BLaER1 treated with 17β-estradiol and CSF1 and Interleukin-3, amounts not matched to agents 10 nM and 100 nM (cell line): ENCODE measurements around the gene DLG5.

Experiments
- H3K27ac ChIP-seq, 11 experiments: shearing (Covaris generic); formaldehyde crosslinking; 2 replicates each; pipeline ENCODE4 v1.8.1; 2022
- H3K27me3 ChIP-seq, 11 experiments: shearing (Covaris generic); formaldehyde crosslinking; 2 replicates each; pipeline ENCODE4 v1.8.1; 2022
- H3K36me3 ChIP-seq, 11 experiments: shearing (Covaris generic); formaldehyde crosslinking; 2 replicates each; pipeline ENCODE4 v1.8.1; 2022
- H3K4me1 ChIP-seq, 10 experiments: shearing (Covaris generic); formaldehyde crosslinking; 2 replicates each; pipeline ENCODE4 v1.8.1; 2022
- H3K4me2 ChIP-seq, 11 experiments: shearing (Covaris generic); formaldehyde crosslinking; 2 replicates each; pipeline ENCODE4 v1.8.1; 2022
- H3K4me3 ChIP-seq, 10 experiments: shearing (Covaris generic); formaldehyde crosslinking; 2 replicates each; pipeline ENCODE4 v1.8.1; 2022
- H3K9ac ChIP-seq, 11 experiments: shearing (Covaris generic); formaldehyde crosslinking; 2 replicates each; pipeline ENCODE4 v1.8.1; 2022
- H3K9me3 ChIP-seq, 11 experiments: shearing (Covaris generic); formaldehyde crosslinking; replicated peaks in 1 of 11; 2 replicates each; pipeline ENCODE4 v1.8.1; 2022
- H4K20me1 ChIP-seq, 11 experiments: shearing (Covaris generic); formaldehyde crosslinking; 2 replicates each; pipeline ENCODE4 v1.8.1; 2022
- Cebpa-rat ChIP-seq, 11 experiments: shearing (Covaris generic); IDR thresholded peaks; 2 replicates each; pipeline ENCODE4 v1.8.1; 2022

Gene DLG5

GRCh38 chr10:77798940-77799339, 127.6 kb downstream of the DLG5 start:
- Histone ChIP-seq H3K4me3 (no peak overlapping the region), H3K27ac (no peak overlapping the region), H3K4me1 (peaks cover 9 to 24% (median 18%) of the 10 kb centered on the region in 10 experiments), H3K9me3 (no peaks in the 10 kb centered on the region), H3K36me3 (peaks cover 12 to 69% (median 52%) of the 10 kb centered on the region in 11 experiments; a peak in 20 of 22 replicates), H4K20me1 (peaks cover 0 to 3% (median 0%) of the 10 kb centered on the region in 11 experiments; a peak in 3 of 22 replicates), H3K27me3 (no peaks in the 10 kb centered on the region), H3K9ac (no peak overlapping the region), H3K4me2 (no peak overlapping the region)
- TF ChIP-seq Cebpa-rat (IDR thresholded peaks at IDR 0.05), result no peak

GRCh38 chr10:77796311-77796915, 130.1 kb downstream of the DLG5 start:
- H3K27ac ChIP-seq, result no peak overlapping the region
- no peaks in the 10 kb centered on the region for H3K9me3 ChIP-seq
- H3K4me1 ChIP-seq, result peaks cover under 1 to 12% (median 10%) of the 10 kb centered on the region in 10 experiments; a peak in 19 of 20 replicates
- H3K9ac ChIP-seq, result no peak overlapping the region
- peaks cover 20 to 87% (median 72%) of the 10 kb centered on the region in 11 experiments; a peak in 20 of 22 replicates for H3K36me3 ChIP-seq
- H3K4me3 ChIP-seq, result no peak overlapping the region
- no peaks in the 10 kb centered on the region for H3K27me3 ChIP-seq
- peaks cover 0 to 10% (median 0%) of the 10 kb centered on the region in 11 experiments; a peak in 2 of 22 replicates for H4K20me1 ChIP-seq
- TF ChIP-seq Cebpa-rat (IDR thresholded peaks at IDR 0.05), result no peak
- H3K4me2 ChIP-seq, result no peak overlapping the region

GRCh38 chr10:77795426-77796055, 131.0 kb downstream of the DLG5 start:
- H3K27ac ChIP-seq, result no peak overlapping the region
- no peak overlapping the region for H3K4me2 ChIP-seq
- no peaks in the 10 kb centered on the region for H3K27me3 ChIP-seq
- TF ChIP-seq Cebpa-rat (IDR thresholded peaks at IDR 0.05), result no peak
- H3K9ac ChIP-seq, result no peak overlapping the region
- peaks cover 0 to 4% (median 1%) of the 10 kb centered on the region in 10 experiments; a peak in 13 of 20 replicates for H3K4me1 ChIP-seq
- peaks cover 0 to 11% (median 0%) of the 10 kb centered on the region in 11 experiments; a peak in 1 of 22 replicates for H4K20me1 ChIP-seq
- peaks cover 20 to 87% (median 72%) of the 10 kb centered on the region in 11 experiments; a peak in 20 of 22 replicates for H3K36me3 ChIP-seq
- H3K9me3 ChIP-seq, result no peaks in the 10 kb centered on the region
- H3K4me3 ChIP-seq, result no peak overlapping the region

GRCh38 chr10:77794256-77795142, 132.1 kb downstream of the DLG5 start:
- no peak for TF ChIP-seq Cebpa-rat (IDR thresholded peaks at IDR 0.05)
- Histone ChIP-seq H3K27ac (no peak overlapping the region), H3K36me3 (peaks cover 18 to 82% (median 68%) of the 10 kb centered on the region in 11 experiments; a peak in 19 of 22 replicates), H3K4me3 (no peak overlapping the region), H3K27me3 (no peaks in the 10 kb centered on the region), H3K9ac (no peak overlapping the region), H3K4me1 (no peaks in the 10 kb centered on the region), H3K9me3 (no peaks in the 10 kb centered on the region), H3K4me2 (no peak overlapping the region), H4K20me1 (peaks cover 0 to 11% (median 0%) of the 10 kb centered on the region in 11 experiments; a peak in 2 of 22 replicates)

GRCh38 chr10:77793831-77794230, 132.7 kb downstream of the DLG5 start:
- Histone ChIP-seq H3K4me3 (no peak overlapping the region), H3K4me2 (no peak overlapping the region), H3K27me3 (no peaks in the 10 kb centered on the region), H3K9me3 (no peaks in the 10 kb centered on the region), H3K4me1 (no peaks in the 10 kb centered on the region), H3K9ac (no peak overlapping the region), H4K20me1 (peaks cover 0 to 11% (median 0%) of the 10 kb centered on the region in 11 experiments; a peak in 2 of 22 replicates), H3K36me3 (peaks cover 13 to 76% (median 63%) of the 10 kb centered on the region in 11 experiments; a peak in 19 of 22 replicates), H3K27ac (no peak overlapping the region)
- TF ChIP-seq Cebpa-rat (IDR thresholded peaks at IDR 0.05), result no peak

- Histone ChIP-seq H3K4me2 (no peak overlapping the region), H4K20me1 (peaks cover 0 to 11% (median 0%) of the 10 kb centered on the region in 11 experiments; a peak in 2 of 22 replicates), H3K27me3 (no peaks in the 10 kb centered on the region), H3K4me1 (no peaks in the 10 kb centered on the region), H3K4me3 (no peak overlapping the region), H3K9me3 (no peaks in the 10 kb centered on the region), H3K36me3 (peaks cover 12 to 74% (median 55%) of the 10 kb centered on the region in 11 experiments; a peak in 19 of 22 replicates), H3K27ac (no peak overlapping the region), H3K9ac (no peak overlapping the region)
- TF ChIP-seq Cebpa-rat (IDR thresholded peaks at IDR 0.05), result no peak
Observed at GRCh38 chr10:77792155-77792554, 134.4 kb downstream of the DLG5 start.

GRCh38 chr10:77791506-77791905, 135.0 kb downstream of the DLG5 start:
- H3K4me3 ChIP-seq, result no peak overlapping the region
- peaks cover 12 to 68% (median 52%) of the 10 kb centered on the region in 11 experiments; a peak in 19 of 22 replicates for H3K36me3 ChIP-seq
- TF ChIP-seq Cebpa-rat (IDR thresholded peaks at IDR 0.05), result no peak
- no peak overlapping the region for H3K27ac ChIP-seq
- H3K9ac ChIP-seq, result no peak overlapping the region
- H3K4me2 ChIP-seq, result no peak overlapping the region
- peaks cover 0 to 11% (median 0%) of the 10 kb centered on the region in 11 experiments; a peak in 2 of 22 replicates for H4K20me1 ChIP-seq
- no peaks in the 10 kb centered on the region for H3K9me3 ChIP-seq
- no peaks in the 10 kb centered on the region for H3K4me1 ChIP-seq
- no peaks in the 10 kb centered on the region for H3K27me3 ChIP-seq

- no peaks in the 10 kb centered on the region for H3K27me3 ChIP-seq
- no peaks in the 10 kb centered on the region for H3K9me3 ChIP-seq
- H3K4me3 ChIP-seq, result no peak overlapping the region
- H3K4me1 ChIP-seq, result peaks cover 0 to 9% (median 0%) of the 10 kb centered on the region in 10 experiments; a peak in 4 of 20 replicates
- peaks cover 0 to 11% (median 0%) of the 10 kb centered on the region in 11 experiments; a peak in 1 of 22 replicates for H4K20me1 ChIP-seq
- peaks cover 12 to 51% (median 35%) of the 10 kb centered on the region in 11 experiments; a peak in 16 of 22 replicates for H3K36me3 ChIP-seq
- no peak overlapping the region for H3K9ac ChIP-seq
- H3K4me2 ChIP-seq, result no peak overlapping the region
- no peak overlapping the region for H3K27ac ChIP-seq
- no peak for TF ChIP-seq Cebpa-rat (IDR thresholded peaks at IDR 0.05)
Observed at GRCh38 chr10:77789861-77790260, 136.7 kb downstream of the DLG5 start.
